HG02763 (cell line): ENCODE measurements around the gene CHST11.

Source experiments
- ATAC-seq: cut with Tn5 transposase; IDR thresholded peaks from one replicate; pipeline ENCODE4 v1.9.1; 2021; ENCODE audit warnings: mild to moderate bottlenecking, moderate library complexity; ENCODE audit not compliant: unreplicated experiment

CHST11 gene

GRCh38 chr12:104667139-104667538 lies 210.4 kb downstream of the CHST11 start:
- ATAC-seq, result no peak

GRCh38 chr12:104668274-104668718 lies 211.5 kb downstream of the CHST11 start:
- ATAC-seq, result no peak

DNA sequence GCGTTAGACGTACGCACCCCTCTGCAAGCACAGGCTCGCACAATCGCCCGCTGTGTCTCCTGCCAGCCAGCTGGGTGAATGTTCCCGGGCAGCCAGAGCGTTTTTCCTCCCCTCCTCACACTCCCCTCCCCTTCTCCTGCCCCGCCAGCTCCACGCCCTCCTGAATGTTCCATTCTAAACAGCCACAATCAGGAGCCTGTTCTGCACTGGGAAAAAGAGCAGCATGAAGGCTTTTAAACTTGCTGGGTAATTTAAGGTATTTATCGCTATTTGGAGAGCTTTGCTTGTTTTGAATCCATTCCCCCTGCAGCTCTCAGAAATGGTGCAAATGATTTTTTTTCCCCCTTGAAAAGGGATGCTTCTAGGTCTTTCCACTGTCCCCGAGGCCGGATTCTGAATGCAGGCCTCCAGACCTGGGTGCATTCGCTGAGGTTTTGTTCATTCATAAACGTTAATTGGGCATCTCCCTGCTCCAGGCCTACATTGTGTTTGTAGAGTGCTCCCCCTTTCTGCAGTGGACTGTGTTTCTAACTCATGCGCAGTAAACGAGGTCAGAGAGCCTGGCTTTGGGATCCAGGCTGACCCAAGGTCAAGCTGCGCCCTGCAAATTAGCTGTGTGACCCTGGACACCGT lies 212.5 kb downstream of the CHST11 start:
- ATAC-seq, result no peak

- peak; percentile 51 for ATAC-seq
Measured at GRCh38 chr12:104669851-104670337, 213.1 kb downstream of the CHST11 start.

DNA sequence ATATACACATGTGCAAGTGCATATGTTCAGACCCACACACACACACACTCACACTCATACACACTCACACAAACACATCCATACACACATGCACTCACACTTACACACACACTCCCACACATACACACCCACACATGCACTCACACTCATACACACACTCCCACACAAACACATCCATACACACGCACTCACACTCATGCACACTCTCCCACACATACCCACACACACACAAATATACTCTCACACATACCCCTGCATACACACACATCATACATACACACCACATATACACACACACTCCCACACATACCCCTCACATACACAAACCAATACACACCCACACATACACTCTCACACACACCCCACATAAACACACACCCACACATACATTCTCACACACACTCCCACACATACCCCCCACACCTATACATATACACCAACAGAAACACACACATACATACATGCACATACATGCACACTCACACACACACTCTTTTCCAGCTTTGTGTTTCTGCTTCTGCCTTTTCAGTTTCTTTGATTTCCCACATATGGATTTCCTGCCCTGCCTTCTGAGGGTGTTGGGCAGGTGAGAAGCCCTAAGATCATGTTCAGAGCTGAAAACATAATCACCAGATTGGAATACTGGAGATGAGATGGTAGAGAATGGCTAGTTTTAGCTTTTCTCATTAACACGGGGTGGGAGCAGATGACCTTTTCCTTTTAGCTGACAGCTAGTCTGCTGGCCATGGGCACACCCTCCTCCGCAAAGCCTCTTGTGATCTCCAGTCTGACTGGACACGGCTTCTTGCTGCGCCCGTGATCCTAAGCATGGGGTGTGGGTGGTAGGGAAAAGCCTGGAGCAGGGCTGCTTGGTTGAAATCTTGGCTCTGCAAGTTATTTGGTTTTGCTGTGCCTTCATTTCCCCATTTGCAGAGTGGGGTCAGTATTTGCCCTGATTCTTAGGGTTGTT lies 214.0 kb downstream of the CHST11 start:
- no peak for ATAC-seq

GRCh38 chr12:104671409-104672095 lies 214.8 kb downstream of the CHST11 start:
- peak; percentile 50 for ATAC-seq

GRCh38 chr12:104672096-104672445 lies 215.3 kb downstream of the CHST11 start:
- no peak for ATAC-seq

GRCh38 chr12:104672501-104673265 lies 215.9 kb downstream of the CHST11 start:
- ATAC-seq, result no peak

DNA sequence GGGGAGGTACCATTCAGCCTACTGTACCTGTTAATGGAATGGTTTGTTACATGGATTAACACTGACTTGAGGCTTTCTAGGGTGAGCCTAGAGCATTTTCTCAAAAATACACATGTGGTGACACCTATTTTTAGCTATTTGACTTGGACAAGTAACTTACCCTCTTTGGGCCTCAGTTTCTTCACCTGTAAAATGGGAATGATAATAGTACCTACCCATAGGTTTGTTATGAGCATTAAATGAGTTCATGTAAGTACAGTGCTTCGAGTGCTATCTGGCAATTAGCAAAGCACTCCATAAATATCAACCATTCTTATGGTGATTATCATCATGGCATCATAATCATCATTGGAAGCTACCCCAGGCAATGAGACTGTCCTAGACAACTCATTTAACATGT lies 216.5 kb downstream of the CHST11 start:
- ATAC-seq, result no peak

- ATAC-seq, result no peak
Measured at GRCh38 chr12:104673696-104674482, 217.1 kb downstream of the CHST11 start.

GRCh38 chr12:104676636-104677035 lies 219.9 kb downstream of the CHST11 start:
- ATAC-seq, result no peak

DNA sequence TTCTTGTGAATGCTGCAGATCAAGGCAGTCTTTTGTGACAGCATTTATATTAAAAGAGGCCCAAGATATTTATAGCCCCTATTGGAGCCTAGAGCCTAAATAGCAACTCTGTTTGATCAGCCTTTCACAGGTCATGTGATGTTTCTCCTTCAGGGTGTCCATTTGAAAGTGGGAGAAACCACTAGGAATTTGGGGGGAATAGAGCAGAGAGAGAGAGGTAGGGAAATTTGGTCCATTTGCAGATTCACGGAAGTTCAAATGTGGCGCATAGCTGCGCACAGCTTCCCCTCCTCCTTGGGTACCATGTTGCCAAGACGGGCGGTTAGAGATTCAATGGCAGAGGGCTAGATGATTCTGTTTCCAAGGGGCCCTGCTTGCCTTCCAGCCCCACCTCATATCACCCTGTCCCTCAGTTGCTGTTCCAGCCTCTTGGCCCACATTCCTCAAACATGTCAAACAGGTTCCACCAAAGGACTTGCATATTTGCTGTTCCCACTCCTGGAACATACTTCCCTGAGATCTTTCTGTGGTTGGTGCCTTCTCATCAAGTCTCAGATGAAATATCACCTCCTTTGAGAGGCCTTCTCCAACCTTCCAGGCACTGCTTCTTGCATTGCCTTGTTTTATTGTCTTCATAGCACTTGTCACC lies 220.8 kb downstream of the CHST11 start:
- ATAC-seq, result no peak

GRCh38 chr12:104680070-104680469 lies 223.3 kb downstream of the CHST11 start:
- ATAC-seq, result no peak

DNA sequence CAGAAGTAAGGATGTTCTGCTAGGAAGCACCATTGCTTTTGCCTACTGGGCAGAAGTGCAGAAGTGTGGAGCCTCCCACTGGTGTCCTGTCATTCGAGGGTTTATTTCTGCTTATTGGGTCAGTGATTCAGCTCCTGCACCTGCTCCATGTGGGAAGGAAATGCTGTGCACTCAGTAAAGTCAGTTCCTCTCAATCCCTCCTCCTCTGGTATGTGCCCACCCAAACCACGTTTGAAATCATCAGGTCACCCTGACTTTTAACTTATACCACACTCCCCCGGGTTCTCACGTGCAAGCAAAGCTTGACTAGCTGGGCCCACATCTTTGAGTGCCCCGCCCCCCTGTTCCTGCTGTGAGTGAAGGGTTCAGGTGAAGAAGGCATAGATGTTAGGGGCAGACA lies 223.7 kb downstream of the CHST11 start:
- no peak for ATAC-seq

DNA sequence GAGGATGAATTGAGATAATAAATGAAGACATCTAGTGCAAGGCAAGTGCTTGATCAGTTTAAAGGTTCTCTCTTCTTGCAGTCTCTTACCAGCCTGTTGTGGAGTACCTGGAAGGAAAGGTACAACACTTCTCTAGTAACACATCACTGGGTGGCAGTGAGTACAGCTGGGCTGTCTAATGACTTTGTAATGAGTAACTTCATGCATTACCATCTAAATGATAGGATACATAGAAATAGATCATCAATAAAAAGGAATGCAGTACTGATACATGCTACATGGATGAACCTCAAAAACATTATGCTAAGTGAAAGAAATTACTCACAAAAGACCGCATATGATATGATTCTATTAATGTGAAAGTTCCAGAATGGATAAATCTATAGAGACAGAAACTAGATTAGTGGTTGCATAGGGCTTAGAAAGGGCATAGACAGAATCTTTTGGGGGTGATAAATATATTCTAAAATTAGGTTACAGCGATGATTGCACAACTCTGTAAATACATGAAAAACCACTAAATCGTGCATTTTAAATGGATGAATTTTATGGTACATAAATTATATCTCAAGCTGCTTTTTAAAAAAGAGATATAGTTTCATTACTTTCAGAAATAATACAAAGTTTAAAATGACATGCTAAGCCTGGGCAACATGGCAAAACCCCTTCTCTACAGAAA lies 224.4 kb downstream of the CHST11 start:
- ATAC-seq, result no peak

- ATAC-seq, result peak; percentile 45
Measured at GRCh38 chr12:104682790-104683279, 226.1 kb downstream of the CHST11 start.

DNA sequence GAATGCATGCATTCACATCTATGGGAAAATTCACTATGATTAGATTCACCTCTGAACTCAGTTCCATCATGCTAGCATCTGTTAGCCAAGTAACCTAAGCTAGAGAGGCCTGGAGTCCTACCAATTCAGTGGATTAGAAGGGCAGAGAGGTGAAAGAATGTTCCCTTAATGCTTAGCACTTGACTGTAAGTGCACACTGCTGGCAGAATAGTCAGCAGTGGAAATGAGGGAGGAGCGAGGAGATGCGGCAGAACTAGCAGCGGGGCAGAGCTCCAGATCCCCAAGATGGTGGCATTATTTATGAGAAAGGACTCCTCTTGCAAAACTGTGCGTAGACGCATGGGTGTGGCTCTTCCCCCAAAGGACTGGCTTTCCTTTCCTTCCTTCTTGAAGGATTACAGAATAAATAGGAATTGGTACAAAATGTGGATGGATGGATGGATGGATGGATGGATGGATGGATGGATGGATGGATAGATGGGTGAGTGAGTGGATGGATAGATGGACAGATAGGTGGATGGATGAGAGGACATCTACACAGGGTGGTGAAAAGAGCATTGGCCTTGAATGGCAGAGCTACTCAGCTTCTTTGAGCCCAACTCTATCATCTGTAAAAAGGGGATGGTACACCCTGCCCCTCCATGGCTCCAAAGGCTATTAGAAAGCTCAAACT lies 227.2 kb downstream of the CHST11 start:
- ATAC-seq, result no peak

DNA sequence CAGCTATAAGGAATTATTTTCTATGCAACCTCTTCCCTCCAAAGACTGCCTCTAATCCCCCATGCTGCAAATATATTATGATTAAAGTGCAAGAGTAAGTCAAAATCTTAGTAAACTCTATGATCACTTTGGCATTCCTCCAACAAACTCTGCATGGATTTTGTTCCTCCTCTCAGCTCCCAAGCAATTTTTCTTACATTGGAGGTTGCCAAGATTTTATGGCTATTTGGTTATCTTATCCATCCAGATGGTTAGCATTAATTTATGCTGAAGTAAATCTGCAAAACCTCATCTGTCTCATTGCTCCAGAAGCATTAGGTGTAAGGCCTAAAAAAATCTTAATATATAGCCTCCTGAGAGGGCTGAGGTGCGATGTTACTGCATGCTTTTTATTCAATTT lies 228.1 kb downstream of the CHST11 start:
- no peak for ATAC-seq
